Loucy (cell line): Measurements from ENCODE around the gene BAK1.
A peak's percentile ranks its signal among the peaks of the same experiment; 100 is the strongest.

ENCODE experiments used
- H2AFZ ChIP-seq: fragments of 200-600 bp; sonication (generic); 2 replicates; pipeline ENCODE4 v1.6.0; 2016; ENCODE audit warnings: antibody characterized with exemption, mild to moderate bottlenecking, low read length, moderate library complexity
- H3F3A ChIP-seq: fragments of 200-600 bp; 2 replicates; pipeline ENCODE4 v1.6.0; 2016; ENCODE audit warnings: antibody characterized with exemption, low read depth, mild to moderate bottlenecking
- H3K27me3 ChIP-seq: fragments of 200-600 bp; sonication (generic); 2 replicates; pipeline ENCODE4 v1.6.1; 2014; ENCODE audit warnings: low read length, mild to moderate bottlenecking; ENCODE audit not compliant: insufficient read depth, poor library complexity, severe bottlenecking
- H3K36me3 ChIP-seq: fragments of 200-600 bp; sonication (generic); 2 replicates; pipeline ENCODE4 v1.6.1; 2016; ENCODE audit warnings: low read length; ENCODE audit not compliant: insufficient read depth
- H3K4me1 ChIP-seq: fragments of 200-600 bp; sonication (generic); 2 replicates; pipeline ENCODE4 v1.5.1; 2014; ENCODE audit warnings: low read length, mild to moderate bottlenecking; ENCODE audit not compliant: insufficient read depth, poor library complexity, severe bottlenecking
- H3K4me2 ChIP-seq: fragments of 200-600 bp; sonication (generic); 2 replicates; pipeline ENCODE4 v1.6.0; 2014; ENCODE audit warnings: antibody characterized with exemption, low read length, low read depth, mild to moderate bottlenecking; ENCODE audit not compliant: poor library complexity, severe bottlenecking
- H3K4me3 ChIP-seq: fragments of 200-600 bp; sonication (generic); 2 replicates; pipeline ENCODE4 v1.5.1; 2014; ENCODE audit warnings: low read length, mild to moderate bottlenecking, mixed read lengths; ENCODE audit not compliant: poor library complexity, severe bottlenecking
- H3K79me2 ChIP-seq: fragments of 200-600 bp; sonication (generic); 2 replicates; pipeline ENCODE4 v1.6.1; 2014; ENCODE audit warnings: low read length; ENCODE audit not compliant: insufficient read depth
- H3K9ac ChIP-seq: fragments of 200-600 bp; sonication (generic); 2 replicates; pipeline ENCODE4 v1.6.0; 2014; ENCODE audit warnings: mild to moderate bottlenecking, low read depth, low read length, moderate library complexity; ENCODE audit not compliant: poor library complexity, severe bottlenecking
- H3K9me2 ChIP-seq: fragments of 200-600 bp; sonication (generic); replicated peaks from 2 replicates; pipeline ENCODE4 v1.6.1; 2016; ENCODE audit warnings: low read depth, low read length, mixed read lengths
- H3K9me3 ChIP-seq: fragments of 200-600 bp; sonication (generic); 2 replicates; pipeline ENCODE4 v1.6.1; 2014; ENCODE audit warnings: mild to moderate bottlenecking, antibody characterized with exemption, low read length, low read depth; ENCODE audit not compliant: insufficient read depth
- H4K20me1 ChIP-seq: fragments of 200-600 bp; sonication (generic); 2 replicates; pipeline ENCODE4 v1.6.0; 2014; ENCODE audit warnings: antibody characterized with exemption, low read length, mild to moderate bottlenecking; ENCODE audit not compliant: insufficient read depth, poor library complexity, severe bottlenecking
- EZH2phosphoT487 ChIP-seq: fragments of 200-600 bp; IDR thresholded peaks from 2 replicates; pipeline ENCODE4 v1.6.1; 2018; ENCODE audit warnings: antibody characterized with exemption, mild to moderate bottlenecking, moderate library complexity, borderline replicate concordance
- TF ChIP-seq, protein P1 (sequence below): fragments of 200-600 bp; sonication (generic); conservative IDR thresholded peaks from 2 replicates; pipeline ENCODE4 v1.5.1; 2014; ENCODE audit warnings: mild to moderate bottlenecking, antibody characterized with exemption, low read length

BAK1 gene

GRCh38 chr6:33624856-33625255 is 44.8 kb upstream of the BAK1 start:
- Histone ChIP-seq H2AFZ (no peak overlapping the region), H3K9ac (peak overlapping the region; percentile 32), H3K36me3 (no peaks in the 10 kb centered on the region), H3K9me2 (no peaks in the 10 kb centered on the region), H3K27me3 (no peaks in the 10 kb centered on the region), H3F3A (no peaks in the 10 kb centered on the region), H3K4me3 (no peak overlapping the region), H3K9me3 (no peaks in the 10 kb centered on the region), H3K79me2 (peaks cover 61% of the 10 kb centered on the region), H4K20me1 (peaks cover 23% of the 10 kb centered on the region), H3K4me2 (peak overlapping the region; percentile 73), H3K4me1 (peaks cover 37% of the 10 kb centered on the region)
- TF ChIP-seq, protein P1, sequence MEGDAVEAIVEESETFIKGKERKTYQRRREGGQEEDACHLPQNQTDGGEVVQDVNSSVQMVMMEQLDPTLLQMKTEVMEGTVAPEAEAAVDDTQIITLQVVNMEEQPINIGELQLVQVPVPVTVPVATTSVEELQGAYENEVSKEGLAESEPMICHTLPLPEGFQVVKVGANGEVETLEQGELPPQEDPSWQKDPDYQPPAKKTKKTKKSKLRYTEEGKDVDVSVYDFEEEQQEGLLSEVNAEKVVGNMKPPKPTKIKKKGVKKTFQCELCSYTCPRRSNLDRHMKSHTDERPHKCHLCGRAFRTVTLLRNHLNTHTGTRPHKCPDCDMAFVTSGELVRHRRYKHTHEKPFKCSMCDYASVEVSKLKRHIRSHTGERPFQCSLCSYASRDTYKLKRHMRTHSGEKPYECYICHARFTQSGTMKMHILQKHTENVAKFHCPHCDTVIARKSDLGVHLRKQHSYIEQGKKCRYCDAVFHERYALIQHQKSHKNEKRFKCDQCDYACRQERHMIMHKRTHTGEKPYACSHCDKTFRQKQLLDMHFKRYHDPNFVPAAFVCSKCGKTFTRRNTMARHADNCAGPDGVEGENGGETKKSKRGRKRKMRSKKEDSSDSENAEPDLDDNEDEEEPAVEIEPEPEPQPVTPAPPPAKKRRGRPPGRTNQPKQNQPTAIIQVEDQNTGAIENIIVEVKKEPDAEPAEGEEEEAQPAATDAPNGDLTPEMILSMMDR, result no peak
- no peak for TF ChIP-seq EZH2phosphoT487

GRCh38 chr6:33623895-33624381 is 43.9 kb upstream of the BAK1 start:
- Histone ChIP-seq H3K9ac (peak overlapping the region; percentile 24), H4K20me1 (peaks cover 23% of the 10 kb centered on the region), H3K79me2 (peaks cover 61% of the 10 kb centered on the region), H3K4me2 (peak overlapping the region; percentile 73), H3K4me1 (peaks cover 46% of the 10 kb centered on the region), H3K27me3 (no peaks in the 10 kb centered on the region), H3K9me3 (no peaks in the 10 kb centered on the region), H3K9me2 (no peaks in the 10 kb centered on the region), H3K4me3 (peak overlapping the region; percentile 93), H3K36me3 (no peaks in the 10 kb centered on the region), H3F3A (no peaks in the 10 kb centered on the region), H2AFZ (no peak overlapping the region)
- no peak for TF ChIP-seq EZH2phosphoT487
- TF ChIP-seq, protein P1, result no peak

GRCh38 chr6:33622456-33623431 is 42.7 kb upstream of the BAK1 start:
- Histone ChIP-seq H3K9ac (peak overlapping the region; percentile 90), H3K27me3 (no peaks in the 10 kb centered on the region), H3K36me3 (no peaks in the 10 kb centered on the region), H4K20me1 (peaks cover 23% of the 10 kb centered on the region), H3K4me2 (peak overlapping the region; percentile 73), H3K9me2 (no peaks in the 10 kb centered on the region), H3K9me3 (no peaks in the 10 kb centered on the region), H2AFZ (no peak overlapping the region), H3K4me1 (peaks cover 47% of the 10 kb centered on the region), H3F3A (no peaks in the 10 kb centered on the region), H3K79me2 (peaks cover 51% of the 10 kb centered on the region), H3K4me3 (peak overlapping the region; percentile 93)
- TF ChIP-seq, protein P1, result no peak
- TF ChIP-seq EZH2phosphoT487, result no peak
